BE2C (cell line): ENCODE measurements around the gene NUMB.
A peak's percentile ranks its signal among the peaks of the same experiment; 100 is the strongest.

Experiments used
- DNase-seq: peaks from one replicate; pipeline ENCODE4 v3.0.0-alpha.2; 2020
- H3K27me3 ChIP-seq: fragments of 250-450 bp; sonication (Bioruptor Pico); 2 replicates; pipeline ENCODE4 v1.5.1; 2020; ENCODE audit warnings: mild to moderate bottlenecking
- H3K36me3 ChIP-seq: fragments of 250-450 bp; sonication (Bioruptor Pico); 2 replicates; pipeline ENCODE4 v1.5.1; 2020; ENCODE audit warnings: mild to moderate bottlenecking
- H3K4me1 ChIP-seq: fragments of 250-450 bp; sonication (Bioruptor Pico); 2 replicates; pipeline ENCODE4 v1.5.1; 2020
- H3K4me3 ChIP-seq: 2 replicates; pipeline ENCODE4 v1.5.1; 2011; ENCODE audit warnings: low read depth, low read length
- H3K9me3 ChIP-seq: fragments of 250-450 bp; sonication (Bioruptor Pico); 2 replicates; pipeline ENCODE4 v1.5.1; 2020
- TF ChIP-seq, protein P1 (sequence below): IDR thresholded peaks from 2 replicates; pipeline ENCODE4 v1.5.1; 2012; ENCODE audit warnings: mild to moderate bottlenecking, low read depth, low read length

Gene NUMB

GRCh38 chr14:73307261-73307660 is 151.1 kb downstream of the NUMB start:
- 0 out of 2 replicates have a peak, but pooled peaks cover 3% of the 10 kb centered on the region for H3K36me3 ChIP-seq
- TF ChIP-seq, protein P1, sequence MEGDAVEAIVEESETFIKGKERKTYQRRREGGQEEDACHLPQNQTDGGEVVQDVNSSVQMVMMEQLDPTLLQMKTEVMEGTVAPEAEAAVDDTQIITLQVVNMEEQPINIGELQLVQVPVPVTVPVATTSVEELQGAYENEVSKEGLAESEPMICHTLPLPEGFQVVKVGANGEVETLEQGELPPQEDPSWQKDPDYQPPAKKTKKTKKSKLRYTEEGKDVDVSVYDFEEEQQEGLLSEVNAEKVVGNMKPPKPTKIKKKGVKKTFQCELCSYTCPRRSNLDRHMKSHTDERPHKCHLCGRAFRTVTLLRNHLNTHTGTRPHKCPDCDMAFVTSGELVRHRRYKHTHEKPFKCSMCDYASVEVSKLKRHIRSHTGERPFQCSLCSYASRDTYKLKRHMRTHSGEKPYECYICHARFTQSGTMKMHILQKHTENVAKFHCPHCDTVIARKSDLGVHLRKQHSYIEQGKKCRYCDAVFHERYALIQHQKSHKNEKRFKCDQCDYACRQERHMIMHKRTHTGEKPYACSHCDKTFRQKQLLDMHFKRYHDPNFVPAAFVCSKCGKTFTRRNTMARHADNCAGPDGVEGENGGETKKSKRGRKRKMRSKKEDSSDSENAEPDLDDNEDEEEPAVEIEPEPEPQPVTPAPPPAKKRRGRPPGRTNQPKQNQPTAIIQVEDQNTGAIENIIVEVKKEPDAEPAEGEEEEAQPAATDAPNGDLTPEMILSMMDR = no peak

GRCh38 chr14:73305499-73305898 is 152.8 kb downstream of the NUMB start:
- TF ChIP-seq, protein P1 = no peak
- Histone ChIP-seq H3K4me3 (no peak overlapping the region), H3K27me3 (no peaks in the 10 kb centered on the region), H3K4me1 (no peaks in the 10 kb centered on the region), H3K36me3 (0 out of 2 replicates have a peak, but pooled peaks cover 3% of the 10 kb centered on the region), H3K9me3 (no peaks in the 10 kb centered on the region; the same call in 1 of the 2 replicates)
- DNase-seq = no peak

More at GRCh38 chr14:73307261-73307660, 151.1 kb downstream of the NUMB start:
- Histone ChIP-seq H3K4me3 (no peak overlapping the region), H3K27me3 (no peaks in the 10 kb centered on the region), H3K4me1 (peaks cover 3% of the 10 kb centered on the region; the same call in 1 of the 2 replicates), H3K9me3 (no peaks in the 10 kb centered on the region; the same call in 1 of the 2 replicates)
- no peak for DNase-seq

DNA sequence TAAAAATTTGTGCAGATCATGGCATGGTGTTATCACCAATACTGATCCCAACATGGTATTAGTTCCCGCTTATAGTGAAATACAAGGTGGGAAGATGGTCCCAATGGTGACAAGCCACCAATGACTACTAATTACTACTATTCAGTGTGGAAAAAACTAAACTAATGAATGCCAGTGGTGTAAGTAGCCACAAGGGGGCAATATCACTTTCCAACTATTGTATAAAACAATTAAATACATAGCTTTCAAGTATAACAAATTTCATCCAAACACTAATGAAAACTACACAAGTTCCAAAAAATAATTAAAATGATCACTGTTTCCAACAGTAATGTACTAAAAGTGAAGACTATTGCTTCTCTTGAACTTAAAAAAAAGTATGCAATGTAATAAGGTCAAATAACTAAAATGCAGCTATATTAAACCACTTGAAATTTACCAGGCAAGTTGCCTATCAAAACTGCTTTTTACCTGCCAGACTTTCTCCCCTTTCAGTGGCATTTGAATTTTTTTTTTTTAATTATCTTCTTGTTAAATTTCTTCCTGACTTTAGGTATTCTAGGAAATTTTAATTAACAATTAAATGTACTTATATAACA is 163.0 kb downstream of the NUMB start:
- Histone ChIP-seq H3K4me1 (no peaks in the 10 kb centered on the region), H3K9me3 (no peaks in the 10 kb centered on the region), H3K36me3 (peaks cover 15% of the 10 kb centered on the region), H3K4me3 (no peak overlapping the region), H3K27me3 (no peaks in the 10 kb centered on the region)
- no peak for DNase-seq
- TF ChIP-seq, protein P1 = peak; percentile 75

DNA sequence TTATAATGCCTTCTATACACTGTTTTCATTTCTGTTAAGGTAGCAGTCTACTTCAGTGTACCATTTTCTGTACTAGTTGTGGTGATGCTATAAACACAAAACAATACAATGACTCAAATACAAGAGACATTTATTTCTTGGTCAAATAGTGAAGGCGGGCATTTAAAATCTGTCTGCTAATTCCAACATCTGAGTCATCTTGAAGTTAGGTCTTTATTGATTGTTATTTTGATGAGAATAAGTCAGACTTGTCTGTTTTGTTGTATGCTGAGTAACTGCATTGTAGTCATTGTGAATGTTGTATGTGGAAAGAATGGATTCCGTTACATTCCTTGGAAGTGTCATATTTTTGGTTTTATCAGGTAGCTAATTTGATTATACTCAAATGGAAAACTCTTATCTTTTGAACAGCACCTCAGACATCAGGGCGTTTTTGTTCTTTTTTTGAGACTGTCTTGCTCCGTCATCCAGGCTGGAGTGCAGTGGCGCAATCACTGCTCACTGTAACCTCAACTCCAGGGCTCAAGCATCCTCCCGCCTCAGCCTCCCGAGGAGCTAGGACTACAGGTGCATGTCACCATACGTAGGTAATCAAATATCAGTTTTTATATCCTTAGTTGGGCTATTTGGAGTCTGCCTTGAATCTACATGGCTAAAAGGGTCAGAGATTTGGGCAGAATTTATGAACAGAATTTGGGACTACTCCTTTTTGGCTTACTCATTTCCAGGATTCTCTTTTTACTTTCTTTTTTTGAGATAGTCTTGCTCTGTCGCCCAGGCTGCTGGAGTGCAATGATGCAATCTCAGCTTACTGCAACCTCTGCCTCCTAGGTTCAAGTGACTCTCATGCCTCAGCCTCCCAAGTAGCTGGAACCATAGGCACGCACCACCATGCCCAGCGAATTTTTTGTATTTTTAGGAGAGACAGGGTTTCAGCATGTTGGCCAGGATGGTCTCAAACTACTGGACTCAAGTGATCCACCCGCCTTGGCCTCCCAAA is 164.3 kb downstream of the NUMB start:
- no peak for DNase-seq
- no peaks in the 10 kb centered on the region for H3K9me3 ChIP-seq
- H3K4me3 ChIP-seq = no peak overlapping the region
- no peaks in the 10 kb centered on the region for H3K4me1 ChIP-seq
- peaks cover 15% of the 10 kb centered on the region for H3K36me3 ChIP-seq
- TF ChIP-seq, protein P1 = no peak
- no peaks in the 10 kb centered on the region for H3K27me3 ChIP-seq

- TF ChIP-seq, protein P1 = no peak
- no peak for DNase-seq
- no peak overlapping the region for H3K4me3 ChIP-seq
- H3K36me3 ChIP-seq = peaks cover 26% of the 10 kb centered on the region
- no peaks in the 10 kb centered on the region for H3K4me1 ChIP-seq
- H3K27me3 ChIP-seq = no peaks in the 10 kb centered on the region
- H3K9me3 ChIP-seq = no peaks in the 10 kb centered on the region
These were observed 168.1 kb downstream of the NUMB start for GRCh38 chr14:73290279-73290678.
